Measurements from ENCODE around the gene TMEM266. TPM values are rescaled to one million over a fixed set of nuclear protein-coding genes. Genes with fewer than 3 reads are reported as not detected.

Gene TMEM266
- total and polyA plus RNA-seq, 2 of the 4 experiments (the other 2 are of a cell fraction): not detected

DNA sequence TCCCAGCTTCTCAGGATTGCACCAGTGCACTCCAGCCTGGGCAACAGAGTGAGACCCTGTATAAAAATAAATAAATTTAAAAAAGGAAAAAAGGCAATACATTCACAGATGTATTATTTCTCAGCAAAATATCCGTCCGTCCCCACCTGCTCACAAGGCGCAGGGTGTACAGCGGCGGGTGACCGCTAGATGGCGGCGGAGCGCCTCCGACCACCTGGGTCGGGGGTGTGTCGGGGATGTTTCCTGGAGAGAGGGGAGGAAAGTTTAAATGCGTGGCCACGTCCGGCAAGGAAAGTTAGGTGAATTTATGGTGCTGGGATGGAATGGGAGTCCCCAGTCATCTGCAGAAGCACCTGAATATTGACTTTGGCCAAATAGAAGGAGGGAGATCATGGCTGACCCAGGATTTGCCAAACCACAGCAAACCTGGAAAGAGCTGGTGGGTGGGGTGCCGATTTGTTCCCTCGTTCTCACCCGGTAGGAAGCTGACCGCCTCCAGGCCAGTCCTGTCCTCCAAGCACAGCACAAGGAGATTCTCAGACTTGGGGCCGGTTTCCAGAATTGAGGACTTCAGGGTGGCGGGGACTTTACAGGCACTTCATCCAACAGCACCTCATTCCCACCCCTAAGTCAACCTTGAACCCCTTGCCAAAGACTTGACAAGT, 88.3 kb downstream of the TMEM266 start:
- H3K9ac ChIP-seq (ENCODE audit: low read depth, low read length): no peak overlapping the region
- H3K4me2 ChIP-seq (ENCODE audit: low read depth, low read length): peak overlapping the region; percentile 53; the same call in 1 of the 2 replicates
- no peaks in the 10 kb centered on the region for H3K79me1 ChIP-seq (ENCODE audit: low read depth in 1 of 2, low read length in 2 of 2)
- H4K5ac ChIP-seq (ENCODE audit: low read depth, low read length): peak overlapping the region; percentile 83; the same call in 1 of the 2 replicates
- CTCF ChIA-PET: interaction anchor here (0.6 to 1.6 kb wide), 2 partner anchors 9 to 52 kb away, joined by 4 to 7 read pairs; no protein-coding TSS in a partner anchor
- peak overlapping the region; percentile 81 for H2AK9ac ChIP-seq (replicated peaks; ENCODE audit: low read depth, low read length, poor library complexity)
- H2BK15ac ChIP-seq (ENCODE audit: low read depth, low read length): peak overlapping the region; percentile 16; the same call in 1 of the 3 replicates
- H3K36me3 ChIP-seq (ENCODE audit: control insufficient read depth, insufficient read depth, low read length): no peaks in the 10 kb centered on the region
- ATAC-seq (ENCODE audit: low read depth) (peak; percentile 40), DNase-seq (peak; percentile 29)
- H2BK120ac ChIP-seq (ENCODE audit: low read depth, low read length): peak overlapping the region; percentile 94
- H3K4ac ChIP-seq (ENCODE audit: low read depth, low read length): peak overlapping the region; percentile 86
- POLR2A ChIA-PET (ENCODE audit: unreplicated experiment): no interaction called here
- intact Hi-C loops (cut with micrococcal nuclease) (no loop called here), in situ Hi-C loops (cut with MboI; ENCODE audit: low sequenced_read_pairs) (loop anchor here (10.0 kb wide), 1 partner anchor 333 kb away; no protein-coding TSS in a partner anchor), dilution Hi-C loops (cut with HindIII; ENCODE audit: low sequenced_read_pairs, unreplicated experiment) (no loop called here)
- H3K4me3 ChIP-seq (ENCODE audit: insufficient read depth, low read depth, low read length): no peak overlapping the region
- H4K8ac ChIP-seq (ENCODE audit: low read depth in 2 of 2, low read length in 2 of 2): peak overlapping the region; percentile 45 to 78; a peak in 2 of 4 replicates
- no peaks in the 10 kb centered on the region for H3K9me3 ChIP-seq (ENCODE audit: control insufficient read depth, insufficient read depth, low read length)
- peak overlapping the region; percentile 72 for H2AK5ac ChIP-seq (ENCODE audit: low read depth, low read length)
- peak overlapping the region; percentile 79 for H2BK5ac ChIP-seq (ENCODE audit: low read depth, low read length, poor library complexity, severe bottlenecking)
- H3K56ac ChIP-seq (ENCODE audit: extremely low read depth, insufficient read depth, low read length): no peak overlapping the region; the same call in 1 of the 2 replicates
- peaks cover 23% of the 10 kb centered on the region for H3K9me1 ChIP-seq (ENCODE audit: insufficient read depth, low read length)
- peak overlapping the region; percentile 86; the same call in 1 of the 2 replicates for H3K27ac ChIP-seq (ENCODE audit: insufficient read depth, low read length)
- no peaks in the 10 kb centered on the region for H4K20me1 ChIP-seq (ENCODE audit: insufficient read depth, low read length)
- peak overlapping the region; percentile 85 for H4K91ac ChIP-seq (ENCODE audit: insufficient read depth, low read depth, low read length)
- TF ChIP-seq RAD21 (IDR thresholded peaks at IDR 0.05; ENCODE audit: low read length): peak; percentile 68
- TF ChIP-seq SMC3 (IDR thresholded peaks at IDR 0.05; ENCODE audit: low read depth, low read length): peak; percentile 46
- TF ChIP-seq, protein P1, sequence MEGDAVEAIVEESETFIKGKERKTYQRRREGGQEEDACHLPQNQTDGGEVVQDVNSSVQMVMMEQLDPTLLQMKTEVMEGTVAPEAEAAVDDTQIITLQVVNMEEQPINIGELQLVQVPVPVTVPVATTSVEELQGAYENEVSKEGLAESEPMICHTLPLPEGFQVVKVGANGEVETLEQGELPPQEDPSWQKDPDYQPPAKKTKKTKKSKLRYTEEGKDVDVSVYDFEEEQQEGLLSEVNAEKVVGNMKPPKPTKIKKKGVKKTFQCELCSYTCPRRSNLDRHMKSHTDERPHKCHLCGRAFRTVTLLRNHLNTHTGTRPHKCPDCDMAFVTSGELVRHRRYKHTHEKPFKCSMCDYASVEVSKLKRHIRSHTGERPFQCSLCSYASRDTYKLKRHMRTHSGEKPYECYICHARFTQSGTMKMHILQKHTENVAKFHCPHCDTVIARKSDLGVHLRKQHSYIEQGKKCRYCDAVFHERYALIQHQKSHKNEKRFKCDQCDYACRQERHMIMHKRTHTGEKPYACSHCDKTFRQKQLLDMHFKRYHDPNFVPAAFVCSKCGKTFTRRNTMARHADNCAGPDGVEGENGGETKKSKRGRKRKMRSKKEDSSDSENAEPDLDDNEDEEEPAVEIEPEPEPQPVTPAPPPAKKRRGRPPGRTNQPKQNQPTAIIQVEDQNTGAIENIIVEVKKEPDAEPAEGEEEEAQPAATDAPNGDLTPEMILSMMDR (conservative IDR thresholded peaks at IDR 0.05; ENCODE audit: low read depth, low read length): peak; percentile 85
- no peak for TF ChIP-seq POLR2A (IDR thresholded peaks at IDR 0.05; ENCODE audit: low read depth, low read length)
- H3K27me3 ChIP-seq (ENCODE audit: control insufficient read depth, insufficient read depth, low read length): peaks cover 28% of the 10 kb centered on the region
- peaks cover 33% of the 10 kb centered on the region for H3K4me1 ChIP-seq (ENCODE audit: control insufficient read depth, insufficient read depth, low read length)
- peak overlapping the region; percentile 88 for H2BK20ac ChIP-seq (ENCODE audit: low read depth, low read length)
- 0% methylated on average over 1 of the region's 21 CpGs; no CpG with 5 or more reads in 1 of the 2 experiments for WGBS, 2 experiments (ENCODE audit: extremely low coverage in 2 of 2, insufficient read length in 1 of 2)
- 0 out of 2 replicates have a peak overlapping the region, but pooled peaks have one; percentile 19 for H3K23ac ChIP-seq (ENCODE audit: low read depth, low read length)
- BruUV-seq (replicated peaks): no TSS peak
- H3K18ac ChIP-seq (ENCODE audit: low read depth, low read length): peak overlapping the region; percentile 96
- peak overlapping the region; percentile 89 for H2AFZ ChIP-seq (replicated peaks; ENCODE audit: low read length, poor library complexity)
- H3K14ac ChIP-seq (replicated peaks; ENCODE audit: low read depth, low read length): peak overlapping the region; percentile 54; the same call in 1 of the 2 replicates
